ENCODE measurements around the gene EFHD1. TPM values are rescaled to one million over a fixed set of nuclear protein-coding genes. Genes with fewer than 3 reads are reported as not detected.
"Not testable (repeated sequence)": the region's sequence is repeated elsewhere in the genome, so short reads cannot be mapped to it uniquely, and the experiment has no call there.

The EFHD1 gene
- total and polyA plus RNA-seq, 2 donors (not counting 1 experiment from before 2014, with no cell fraction given): not detected

DNA sequence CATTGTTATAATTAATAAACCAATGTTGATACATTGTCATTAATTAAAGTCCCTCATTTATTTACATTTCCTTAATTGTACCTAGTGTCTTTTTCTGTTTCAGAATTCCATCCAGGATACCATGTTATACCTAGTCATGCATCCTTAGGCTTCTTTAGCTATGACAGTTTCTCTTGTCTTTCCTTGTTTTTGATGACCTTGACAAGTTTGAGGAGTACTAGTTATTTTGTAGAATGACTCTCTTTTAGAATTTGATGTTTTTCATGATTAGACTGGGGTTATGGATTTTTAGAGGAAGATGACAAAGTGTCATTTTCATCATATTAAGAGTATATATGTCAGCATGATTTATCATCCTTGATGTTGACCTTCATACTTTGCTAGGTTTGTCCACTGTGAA is 80.1 kb downstream of the EFHD1 start:
- intact Hi-C loops (cut with micrococcal nuclease): no loop called here
- H3K9me3 Mint-ChIP-seq (ENCODE audit: insufficient read depth): no peaks in the 10 kb centered on the region
- Histone ChIP-seq H3K36me3 (replicated peaks in 1 of 2; ENCODE audit: control extremely low read depth in 1 of 2, control insufficient read depth in 1 of 2, extremely low read depth in 1 of 2, insufficient read depth in 2 of 2, low read length in 1 of 2) (peaks cover 10 to 27% of the 10 kb centered on the region in 2 experiments), H3K27ac (ENCODE audit: low read length in 2 of 2) (no peak overlapping the region), H3K4me1 (ENCODE audit: control insufficient read depth in 2 of 2, insufficient read depth in 2 of 2, low read length in 2 of 2) (no peaks in the 10 kb centered on the region), H3K9ac (ENCODE audit: low read length) (no peak overlapping the region), H3K4me3 (ENCODE audit: control extremely low read depth in 1 of 5, extremely low read depth in 1 of 5, insufficient read depth in 1 of 5, low read depth in 2 of 5, low read length in 4 of 5) (no peak overlapping the region), H3K79me2 (ENCODE audit: control insufficient read depth, insufficient read depth, low read length) (peaks cover 92% of the 10 kb centered on the region), H3K4me2 (replicated peaks; ENCODE audit: low read depth, low read length, poor library complexity, severe bottlenecking) (no peak overlapping the region), H3K27me3 (replicated peaks in 1 of 4; ENCODE audit: control extremely low read depth in 1 of 4, control insufficient read depth in 3 of 4, insufficient read depth in 4 of 4, low read length in 3 of 4) (no peaks in the 10 kb centered on the region), H4K20me1 (ENCODE audit: control insufficient read depth, insufficient read depth, low read length, poor library complexity, severe bottlenecking) (peaks cover 57% of the 10 kb centered on the region), H3K9me3 (ENCODE audit: control extremely low read depth in 1 of 3, control insufficient read depth in 2 of 3, insufficient read depth in 1 of 3, low read length in 2 of 3) (peaks cover 0 to 2% (median 0%) of the 10 kb centered on the region in 3 donors), H2AFZ (ENCODE audit: insufficient read depth, low read depth, low read length, poor library complexity, severe bottlenecking) (no peak overlapping the region)
- no peak overlapping the region for H3K4me3 Mint-ChIP-seq
- no peak overlapping the region for H3K27ac Mint-ChIP-seq
- CTCF ChIA-PET: no interaction called here
- POLR2A ChIA-PET: interaction anchor here (0.7 kb wide), 1 partner anchor 710 kb away, joined by 4 read pairs; no protein-coding TSS in a partner anchor
- H3K4me1 Mint-ChIP-seq: peaks cover 10% of the 10 kb centered on the region
- ATAC-seq (ENCODE audit: low read depth) (no peak), DNase-seq (no peak)
- H3K27me3 Mint-ChIP-seq: no peaks in the 10 kb centered on the region
- no peak for TF ChIP-seq EZH2 (IDR thresholded peaks at IDR 0.05; ENCODE audit: borderline replicate concordance, insufficient read depth, low read depth, low read length, poor library complexity, severe bottlenecking)
- TF ChIP-seq, protein P1, sequence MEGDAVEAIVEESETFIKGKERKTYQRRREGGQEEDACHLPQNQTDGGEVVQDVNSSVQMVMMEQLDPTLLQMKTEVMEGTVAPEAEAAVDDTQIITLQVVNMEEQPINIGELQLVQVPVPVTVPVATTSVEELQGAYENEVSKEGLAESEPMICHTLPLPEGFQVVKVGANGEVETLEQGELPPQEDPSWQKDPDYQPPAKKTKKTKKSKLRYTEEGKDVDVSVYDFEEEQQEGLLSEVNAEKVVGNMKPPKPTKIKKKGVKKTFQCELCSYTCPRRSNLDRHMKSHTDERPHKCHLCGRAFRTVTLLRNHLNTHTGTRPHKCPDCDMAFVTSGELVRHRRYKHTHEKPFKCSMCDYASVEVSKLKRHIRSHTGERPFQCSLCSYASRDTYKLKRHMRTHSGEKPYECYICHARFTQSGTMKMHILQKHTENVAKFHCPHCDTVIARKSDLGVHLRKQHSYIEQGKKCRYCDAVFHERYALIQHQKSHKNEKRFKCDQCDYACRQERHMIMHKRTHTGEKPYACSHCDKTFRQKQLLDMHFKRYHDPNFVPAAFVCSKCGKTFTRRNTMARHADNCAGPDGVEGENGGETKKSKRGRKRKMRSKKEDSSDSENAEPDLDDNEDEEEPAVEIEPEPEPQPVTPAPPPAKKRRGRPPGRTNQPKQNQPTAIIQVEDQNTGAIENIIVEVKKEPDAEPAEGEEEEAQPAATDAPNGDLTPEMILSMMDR (IDR thresholded peaks at IDR 0.05): no peak

DNA sequence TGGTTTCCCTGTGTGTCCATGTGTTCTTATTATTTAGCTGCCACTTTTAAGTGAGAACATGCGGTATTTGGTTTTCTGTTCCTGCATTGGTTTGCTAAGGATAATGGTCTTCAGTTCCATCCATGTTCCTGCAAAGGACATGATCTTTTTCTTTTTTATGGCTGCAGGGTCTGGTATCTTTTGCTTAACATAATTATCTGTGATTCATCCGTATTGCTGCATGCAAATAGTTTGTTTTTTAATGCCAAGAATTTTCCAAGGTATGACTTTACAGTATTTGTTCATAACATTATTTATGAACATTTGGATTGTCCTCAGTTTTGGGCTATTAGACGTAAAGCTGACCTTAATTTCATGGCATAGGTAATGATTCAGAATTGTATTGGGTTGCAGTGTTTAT is 81.6 kb downstream of the EFHD1 start:
- Histone ChIP-seq H3K4me3 (ENCODE audit: control extremely low read depth in 1 of 5, extremely low read depth in 1 of 5, insufficient read depth in 1 of 5, low read depth in 2 of 5, low read length in 4 of 5) (no peak overlapping the region), H3K4me1 (ENCODE audit: control insufficient read depth in 2 of 2, insufficient read depth in 2 of 2, low read length in 2 of 2) (no peaks in the 10 kb centered on the region), H3K9ac (ENCODE audit: low read length) (no peak overlapping the region), H3K27ac (ENCODE audit: low read length in 2 of 2) (no peak overlapping the region), H3K27me3 (replicated peaks in 1 of 4; ENCODE audit: control extremely low read depth in 1 of 4, control insufficient read depth in 3 of 4, insufficient read depth in 4 of 4, low read length in 3 of 4) (no peaks in the 10 kb centered on the region), H3K79me2 (ENCODE audit: control insufficient read depth, insufficient read depth, low read length) (peaks cover 93% of the 10 kb centered on the region), H3K4me2 (replicated peaks; ENCODE audit: low read depth, low read length, poor library complexity, severe bottlenecking) (no peak overlapping the region), H4K20me1 (ENCODE audit: control insufficient read depth, insufficient read depth, low read length, poor library complexity, severe bottlenecking) (peaks cover 67% of the 10 kb centered on the region), H3K36me3 (replicated peaks in 1 of 2; ENCODE audit: control extremely low read depth in 1 of 2, control insufficient read depth in 1 of 2, extremely low read depth in 1 of 2, insufficient read depth in 2 of 2, low read length in 1 of 2) (peaks cover 10 to 29% of the 10 kb centered on the region in 2 experiments), H2AFZ (ENCODE audit: insufficient read depth, low read depth, low read length, poor library complexity, severe bottlenecking) (no peak overlapping the region), H3K9me3 (ENCODE audit: control extremely low read depth in 1 of 3, control insufficient read depth in 2 of 3, insufficient read depth in 1 of 3, low read length in 2 of 3) (peaks cover 0 to 2% (median 0%) of the 10 kb centered on the region in 3 donors)
- DNase-seq (no peak), ATAC-seq (ENCODE audit: low read depth) (no peak)
- no CpG with 5 or more reads among the region's 3 CpGs for WGBS (ENCODE audit: insufficient coverage)
- ChIA-PET CTCF (no interaction called here), POLR2A (no interaction called here)
- Mint-ChIP-seq H3K4me3 (no peak overlapping the region), H3K27ac (no peak overlapping the region), H3K27me3 (no peaks in the 10 kb centered on the region), H3K9me3 (ENCODE audit: insufficient read depth) (no peaks in the 10 kb centered on the region), H3K4me1 (peaks cover 15% of the 10 kb centered on the region)
- no peak for TF ChIP-seq EZH2 (IDR thresholded peaks at IDR 0.05; ENCODE audit: borderline replicate concordance, insufficient read depth, low read depth, low read length, poor library complexity, severe bottlenecking)
- TF ChIP-seq, protein P1 (IDR thresholded peaks at IDR 0.05): no peak
- intact Hi-C loops (cut with micrococcal nuclease): no loop called here

DNA sequence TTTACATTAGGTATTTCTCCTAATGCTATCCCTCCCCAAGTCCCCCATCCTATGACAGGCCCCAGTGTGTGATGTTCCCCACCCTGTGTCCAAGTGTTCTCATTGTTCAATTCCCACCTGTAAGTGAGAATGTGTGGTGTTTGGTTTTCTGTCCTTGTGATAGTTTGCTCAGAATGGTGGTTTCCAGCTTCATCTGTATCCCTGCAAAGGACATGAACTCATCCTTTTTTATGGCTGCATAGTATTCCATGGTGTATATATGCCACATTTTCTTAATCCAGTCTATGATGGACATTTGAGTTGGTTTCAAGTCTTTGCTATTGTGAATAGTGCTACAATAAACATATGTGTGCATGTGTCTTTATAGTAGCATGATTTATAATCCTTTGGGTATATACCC is 86.7 kb downstream of the EFHD1 start:
- H3K79me2 ChIP-seq (ENCODE audit: control insufficient read depth, insufficient read depth, low read length): peaks cover 75% of the 10 kb centered on the region
- not testable (repeated sequence) for H3K9me3 Mint-ChIP-seq (ENCODE audit: insufficient read depth)

More for the DNA sequence above, 86.7 kb downstream of the EFHD1 start:
- Histone ChIP-seq H4K20me1 (ENCODE audit: control insufficient read depth, insufficient read depth, low read length, poor library complexity, severe bottlenecking) (peaks cover 62% of the 10 kb centered on the region), H3K36me3 (replicated peaks in 1 of 2; ENCODE audit: control extremely low read depth in 1 of 2, control insufficient read depth in 1 of 2, extremely low read depth in 1 of 2, insufficient read depth in 2 of 2, low read length in 1 of 2) (peaks cover 7 to 28% of the 10 kb centered on the region in 2 experiments)
- H3K4me2 ChIP-seq (replicated peaks; ENCODE audit: low read depth, low read length, poor library complexity, severe bottlenecking); H3K27ac ChIP-seq (ENCODE audit: low read length in 2 of 2); H3K4me3 Mint-ChIP-seq; POLR2A ChIA-PET; DNase-seq; H3K4me1 ChIP-seq (ENCODE audit: control insufficient read depth in 2 of 2, insufficient read depth in 2 of 2, low read length in 2 of 2); H2AFZ ChIP-seq (ENCODE audit: insufficient read depth, low read depth, low read length, poor library complexity, severe bottlenecking); H3K27me3 Mint-ChIP-seq; ATAC-seq (ENCODE audit: low read depth); H3K27ac Mint-ChIP-seq; H3K9me3 ChIP-seq (ENCODE audit: control extremely low read depth in 1 of 3, control insufficient read depth in 2 of 3, insufficient read depth in 1 of 3, low read length in 2 of 3); H3K4me3 ChIP-seq (ENCODE audit: control extremely low read depth in 1 of 5, extremely low read depth in 1 of 5, insufficient read depth in 1 of 5, low read depth in 2 of 5, low read length in 4 of 5); intact Hi-C loops (cut with micrococcal nuclease); H3K27me3 ChIP-seq (replicated peaks in 1 of 4; ENCODE audit: control extremely low read depth in 1 of 4, control insufficient read depth in 3 of 4, insufficient read depth in 4 of 4, low read length in 3 of 4); H3K9ac ChIP-seq (ENCODE audit: low read length); CTCF ChIA-PET: not testable (repeated sequence)
- H3K4me1 Mint-ChIP-seq: peaks cover 23% of the 10 kb centered on the region
